ENCODE measurements around the gene PCDHGB4.
"Not testable (repeated sequence)": the region's sequence is repeated elsewhere in the genome, so short reads cannot be mapped to it uniquely, and the experiment has no call there.

Gene PCDHGB4

DNA sequence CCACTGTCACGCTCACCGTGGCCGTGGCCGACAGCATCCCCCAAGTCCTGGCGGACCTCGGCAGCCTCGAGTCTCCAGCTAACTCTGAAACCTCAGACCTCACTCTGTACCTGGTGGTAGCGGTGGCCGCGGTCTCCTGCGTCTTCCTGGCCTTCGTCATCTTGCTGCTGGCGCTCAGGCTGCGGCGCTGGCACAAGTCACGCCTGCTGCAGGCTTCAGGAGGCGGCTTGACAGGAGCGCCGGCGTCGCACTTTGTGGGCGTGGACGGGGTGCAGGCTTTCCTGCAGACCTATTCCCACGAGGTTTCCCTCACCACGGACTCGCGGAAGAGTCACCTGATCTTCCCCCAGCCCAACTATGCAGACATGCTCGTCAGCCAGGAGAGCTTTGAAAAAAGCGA, 45.2 kb downstream of the PCDHGB4 start:
- Mint-ChIP-seq H3K4me3 (peak overlapping the region in 1 of 2 donors; percentile 51), H3K9me3 (peaks cover 8 to 15% of the 10 kb centered on the region in 2 donors), H3K27me3 (peaks cover 48 to 78% of the 10 kb centered on the region in 2 donors)
- not testable (repeated sequence) for H3K27ac Mint-ChIP-seq; H3K36me3 Mint-ChIP-seq (ENCODE audit: insufficient read depth); H3K4me1 Mint-ChIP-seq (ENCODE audit: low read depth in 2 of 2); DNase-seq; ATAC-seq (replicated peaks)

DNA sequence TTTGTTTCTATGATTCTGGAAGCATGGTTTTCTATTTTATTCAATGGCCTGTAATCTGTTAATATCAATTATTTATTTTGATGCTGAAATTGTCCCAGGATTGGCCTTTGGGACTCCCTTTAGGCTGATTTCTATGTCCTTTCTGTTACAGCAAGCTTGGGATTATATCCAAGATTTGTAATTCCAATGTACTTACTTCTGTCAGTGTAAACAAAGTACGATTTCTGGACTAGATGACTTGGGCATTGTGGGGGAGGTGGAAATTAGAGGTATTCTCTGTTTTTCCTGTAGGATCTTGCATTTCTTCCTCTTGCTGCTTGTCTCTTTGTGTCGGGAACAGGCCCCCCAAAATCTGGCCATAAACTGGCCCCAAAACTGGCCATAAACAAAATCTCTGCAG, 46.5 kb downstream of the PCDHGB4 start:
- Mint-ChIP-seq H3K4me3 (no peak overlapping the region), H3K9me3 (peaks cover 4 to 15% of the 10 kb centered on the region in 2 donors), H3K36me3 (ENCODE audit: insufficient read depth) (peaks cover 8% of the 10 kb centered on the region), H3K27me3 (peaks cover 39 to 67% of the 10 kb centered on the region in 2 donors), H3K27ac (no peak overlapping the region), H3K4me1 (ENCODE audit: low read depth in 2 of 2) (peaks cover 8 to 9% of the 10 kb centered on the region in 2 donors)
- no peak for DNase-seq
- ATAC-seq (replicated peaks), result no peak

DNA sequence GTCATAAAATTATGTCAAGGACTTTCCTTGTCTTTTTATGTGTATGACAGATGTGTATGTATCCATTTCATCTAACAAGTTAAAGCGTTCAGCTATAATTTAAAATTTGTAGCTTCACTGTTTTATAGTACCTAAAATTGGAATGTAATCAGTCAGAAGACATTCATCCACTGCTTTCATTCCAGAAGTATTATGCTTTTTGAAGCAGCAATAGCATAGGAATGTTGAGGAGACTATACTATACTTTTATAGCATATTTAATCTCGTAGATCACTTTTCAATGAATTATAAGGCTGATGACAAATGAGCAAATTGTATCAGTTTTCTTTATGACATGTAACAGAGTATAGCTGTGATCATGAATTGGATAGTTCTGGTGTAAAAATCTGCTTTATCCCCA, 49.7 kb downstream of the PCDHGB4 start:
- peaks cover 19 to 60% of the 10 kb centered on the region in 2 donors for H3K27me3 Mint-ChIP-seq
- peaks cover 2 to 9% of the 10 kb centered on the region in 2 donors for H3K9me3 Mint-ChIP-seq
- peaks cover 0 to 3% of the 10 kb centered on the region in 2 donors for H3K4me1 Mint-ChIP-seq (ENCODE audit: low read depth in 2 of 2)
- ATAC-seq (replicated peaks), result no peak
- no peak overlapping the region for H3K27ac Mint-ChIP-seq
- H3K36me3 Mint-ChIP-seq (ENCODE audit: insufficient read depth), result no peaks in the 10 kb centered on the region
- H3K4me3 Mint-ChIP-seq, result no peak overlapping the region
- no peak for DNase-seq

DNA sequence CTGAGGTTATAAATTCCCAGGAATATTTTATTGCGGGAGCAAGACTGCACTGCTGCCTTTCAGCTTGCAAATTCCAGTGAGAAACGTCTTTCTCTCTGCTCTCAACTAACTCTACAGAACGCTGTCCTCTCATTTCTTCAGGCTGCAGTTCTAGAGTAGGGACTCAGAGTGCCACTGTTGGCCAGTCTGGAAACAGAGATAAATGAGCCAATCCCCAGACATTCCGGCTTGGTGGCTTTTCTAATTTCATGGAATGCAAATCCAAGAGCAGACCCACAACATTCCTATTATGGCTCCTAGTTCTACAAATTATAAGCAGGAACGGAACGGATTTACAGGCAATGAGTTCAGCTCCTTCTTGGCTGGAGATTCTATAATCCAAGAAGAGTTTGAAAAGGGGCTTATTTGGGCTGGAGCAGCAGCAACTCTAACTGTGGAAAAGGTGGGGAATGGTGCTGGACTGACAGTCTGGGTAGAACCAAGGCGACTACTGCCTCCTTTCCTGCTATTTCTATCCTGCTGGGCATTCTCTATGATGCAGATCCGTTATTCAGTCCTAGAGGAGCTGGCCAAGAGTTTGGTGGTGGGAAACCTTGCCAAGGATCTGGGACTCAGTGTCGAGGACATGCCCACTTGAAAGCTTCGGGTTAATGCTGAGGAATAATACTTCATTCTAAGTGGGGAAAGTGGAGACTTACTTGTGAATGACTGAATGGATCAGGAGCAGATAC, 52.1 kb downstream of the PCDHGB4 start:
- Mint-ChIP-seq H3K36me3 (ENCODE audit: insufficient read depth) (no peaks in the 10 kb centered on the region), H3K9me3 (peaks cover 2 to 6% of the 10 kb centered on the region in 2 donors), H3K4me3 (no peak overlapping the region), H3K27me3 (peaks cover 4 to 50% of the 10 kb centered on the region in 2 donors), H3K27ac (no peak overlapping the region), H3K4me1 (ENCODE audit: low read depth in 2 of 2) (no peaks in the 10 kb centered on the region)
- ATAC-seq (replicated peaks) (no peak), DNase-seq (no peak)

Measured in effector memory CD8-positive, alpha-beta T cell (primary cell).